ENCODE results near the gene OR2S2.
A peak's percentile ranks its signal among the peaks of the same experiment; 100 is the strongest.
"Not testable (repeated sequence)": the region's sequence is repeated elsewhere in the genome, so short reads cannot be mapped to it uniquely, and the experiment has no call there.

The OR2S2 gene

GRCh38 chr9:35933550-35934067 lies 24.3 kb downstream of the OR2S2 start:
- no peak for DNase-seq (ENCODE audit: low spot score)

- no peak for DNase-seq (ENCODE audit: low spot score)
Measured at GRCh38 chr9:35932735-35933134, 25.2 kb downstream of the OR2S2 start.

- no peak for DNase-seq (ENCODE audit: low spot score)
Measured at GRCh38 chr9:35930989-35931388, 27.0 kb downstream of the OR2S2 start.

DNA sequence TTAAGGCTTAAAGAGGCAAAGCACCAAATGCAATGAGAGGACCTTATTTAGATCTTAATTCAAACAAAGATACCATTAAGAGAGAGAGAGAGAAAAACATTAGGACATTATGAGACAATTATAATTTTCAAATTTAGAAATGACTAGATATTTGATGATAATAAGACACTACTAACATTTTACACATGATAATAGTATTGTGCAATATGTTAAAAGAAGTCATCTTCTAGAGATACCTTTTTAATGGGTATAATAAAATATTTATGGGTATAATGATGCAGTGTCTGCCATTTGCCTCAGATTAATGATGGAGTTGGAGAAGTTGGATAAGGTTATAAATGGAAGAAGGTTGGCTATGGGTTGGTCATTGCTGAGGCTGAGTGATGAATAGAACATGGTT lies 27.4 kb downstream of the OR2S2 start:
- DNase-seq (ENCODE audit: low spot score) = no peak

DNA sequence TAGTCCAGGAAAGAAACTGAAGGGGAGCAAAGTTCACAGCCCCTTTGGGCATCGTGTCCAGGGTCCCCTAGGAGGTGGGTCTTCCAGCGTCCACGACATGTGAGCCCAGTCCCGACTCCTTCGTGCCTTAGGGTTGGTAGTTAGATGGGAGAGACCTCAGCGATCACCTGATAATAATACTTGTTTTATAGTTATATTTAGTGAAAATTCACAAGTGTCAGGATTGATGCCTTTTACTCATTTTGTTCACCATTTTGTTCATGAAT lies 28.6 kb downstream of the OR2S2 start:
- DNase-seq (ENCODE audit: low spot score) = no peak

- no peak for DNase-seq (ENCODE audit: low spot score)
Measured at GRCh38 chr9:35928591-35929452, 29.1 kb downstream of the OR2S2 start.

- peak; percentile 82 for DNase-seq (ENCODE audit: low spot score)
Measured at GRCh38 chr9:35923927-35924763, 33.8 kb downstream of the OR2S2 start.

- DNase-seq (ENCODE audit: low spot score) = no peak
Measured at GRCh38 chr9:35923598-35923926, 34.4 kb downstream of the OR2S2 start.

DNA sequence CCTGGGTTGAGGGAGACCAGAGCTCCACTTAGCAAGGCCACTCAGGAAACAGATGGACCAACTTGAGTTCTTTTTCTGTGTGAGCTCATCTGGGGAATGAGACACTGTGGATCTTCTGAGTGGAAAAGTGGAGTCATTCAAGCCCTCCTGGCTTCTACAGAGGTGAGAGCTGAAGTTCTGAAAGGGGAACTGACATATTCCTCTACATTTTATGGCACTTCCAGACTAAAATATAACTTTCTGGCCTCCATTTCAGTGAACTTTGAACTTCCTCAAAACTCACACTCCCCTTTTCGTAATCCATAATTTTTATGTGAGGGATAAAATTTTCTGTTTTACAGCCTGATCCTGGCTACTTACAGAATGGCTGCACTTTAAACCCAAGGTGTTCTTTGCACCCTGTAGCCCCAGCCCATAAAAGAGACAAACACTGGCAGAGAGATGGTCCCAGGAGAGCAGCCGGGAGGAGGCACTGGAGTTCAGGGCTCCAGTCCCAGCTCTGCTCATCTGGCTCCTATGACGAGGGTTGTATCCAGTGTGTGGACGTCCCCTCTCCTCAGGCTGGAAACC lies 37.8 kb downstream of the OR2S2 start:
- DNase-seq (ENCODE audit: low spot score) = no peak

DNA sequence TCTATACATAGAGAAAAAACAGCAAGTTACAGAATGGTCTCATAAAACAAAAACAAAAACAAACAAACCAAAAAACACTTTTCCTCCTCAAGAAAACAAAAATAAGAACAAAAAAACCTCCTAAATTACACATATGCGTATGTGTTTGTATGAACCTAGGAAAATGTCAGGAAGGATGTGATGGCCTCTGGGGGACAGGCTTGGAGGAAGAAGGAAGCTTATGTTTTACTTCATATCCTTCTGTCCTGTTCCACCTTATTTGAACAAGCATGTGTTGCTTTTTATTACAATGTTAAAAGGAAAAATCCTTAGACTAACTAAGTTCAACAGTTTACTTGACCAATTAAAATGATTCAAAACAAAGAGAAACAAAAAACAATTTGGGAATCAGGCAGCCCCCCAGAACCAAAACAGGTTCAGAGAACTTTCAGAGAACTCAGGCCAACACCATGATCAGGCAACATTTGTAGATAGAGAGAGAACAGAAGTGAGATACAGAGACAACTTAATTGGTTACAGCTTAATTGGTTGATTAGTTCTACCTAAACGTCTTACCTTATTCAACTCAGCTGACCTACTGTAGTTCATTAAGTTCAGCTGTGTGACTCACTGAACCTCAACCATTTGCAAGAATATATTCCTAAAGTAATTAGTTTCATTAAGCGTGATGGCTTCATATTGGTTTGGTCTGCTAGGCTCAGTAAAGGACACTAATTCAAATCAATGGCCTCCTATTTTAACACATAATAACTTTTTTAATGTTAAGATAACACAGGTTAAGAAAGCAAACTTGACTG lies 38.5 kb downstream of the OR2S2 start:
- no peak for DNase-seq (ENCODE audit: low spot score)

GRCh38 chr9:35918780-35919179 lies 39.2 kb downstream of the OR2S2 start:
- DNase-seq (ENCODE audit: low spot score) = no peak

DNA sequence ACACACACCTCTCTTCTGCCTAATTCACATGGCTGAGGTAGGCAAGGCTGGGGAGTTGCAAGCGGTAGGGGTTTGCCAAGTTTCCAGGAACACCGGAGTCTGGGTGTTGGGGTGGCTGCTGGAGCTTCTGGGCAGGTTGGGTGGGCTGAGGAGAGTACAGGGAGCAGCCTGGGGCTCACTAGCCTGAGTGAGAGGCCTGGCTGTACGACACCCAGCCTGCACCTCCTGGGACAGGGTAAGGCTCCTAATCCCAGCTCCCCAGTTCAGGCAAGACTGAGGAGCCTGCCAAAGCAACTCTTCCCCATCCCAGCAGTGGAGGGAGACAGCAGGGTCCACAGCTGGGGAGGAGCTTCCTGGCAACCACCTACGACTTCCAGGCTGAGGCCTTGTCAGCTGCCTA lies 40.7 kb downstream of the OR2S2 start:
- no peak for DNase-seq (ENCODE audit: low spot score)

- no peak for DNase-seq (ENCODE audit: low spot score)
Measured at GRCh38 chr9:35915681-35916294, 42.2 kb downstream of the OR2S2 start.

DNA sequence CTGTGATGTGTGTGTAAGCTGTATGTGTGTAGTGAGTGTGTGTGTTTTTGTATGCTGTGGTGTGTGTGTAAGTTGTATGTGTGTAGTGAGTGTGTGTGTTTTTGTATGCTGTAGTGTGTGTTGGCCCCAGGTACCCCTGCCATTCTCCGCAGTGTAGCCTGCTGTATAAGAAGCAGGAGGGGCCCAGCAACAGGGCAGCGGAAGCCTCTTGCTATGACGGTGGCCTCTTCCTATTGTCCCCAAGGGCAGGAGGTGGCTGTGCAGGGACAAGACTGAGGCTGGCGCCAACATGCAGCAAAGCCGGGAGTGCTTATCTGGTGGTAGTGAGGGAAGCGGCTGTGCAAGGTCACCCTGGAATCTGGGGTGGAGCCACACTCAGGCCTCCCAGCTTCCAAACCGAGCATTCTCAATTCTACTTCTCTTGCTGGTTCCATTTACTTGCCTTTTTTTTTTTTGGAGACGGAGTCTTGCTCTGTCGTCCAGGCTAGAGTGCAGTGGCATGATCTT lies 43.6 kb downstream of the OR2S2 start:
- DNase-seq (ENCODE audit: low spot score) = peak; percentile 25

- not testable (repeated sequence) for DNase-seq (ENCODE audit: low spot score)
Measured at GRCh38 chr9:35913429-35913828, 44.5 kb downstream of the OR2S2 start.

DNA sequence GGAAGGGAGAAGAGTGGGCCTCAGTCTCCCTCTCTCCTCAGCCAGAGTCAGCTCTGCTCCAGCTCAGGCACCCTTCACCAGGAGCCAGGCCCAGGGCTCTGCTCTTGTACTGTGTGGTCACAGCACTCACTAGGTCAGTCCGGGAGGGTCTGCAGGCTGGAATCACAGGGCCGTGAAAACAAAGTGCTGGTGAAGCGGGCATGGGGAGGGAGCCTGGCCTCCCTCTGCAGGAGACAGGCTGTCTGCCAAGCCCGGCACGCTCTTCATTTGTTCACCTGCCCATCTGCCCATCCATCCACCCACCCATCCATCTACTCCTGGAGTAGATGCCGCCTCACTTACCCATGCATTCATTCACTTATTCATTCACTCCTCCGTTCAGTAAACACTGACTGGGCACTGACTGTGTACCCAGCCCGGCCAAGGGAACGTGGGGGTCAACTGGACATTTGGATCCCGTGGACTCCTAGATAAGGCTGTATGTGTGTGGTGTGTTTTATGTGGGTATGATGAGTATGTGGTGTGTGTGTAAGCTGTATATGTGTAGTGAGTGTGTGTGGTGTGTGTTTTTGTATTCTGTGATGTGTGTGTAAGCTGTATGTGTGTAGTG lies 45.1 kb downstream of the OR2S2 start:
- DNase-seq (ENCODE audit: low spot score) = no peak

GRCh38 chr9:35911690-35912089 lies 46.3 kb downstream of the OR2S2 start:
- no peak for DNase-seq (ENCODE audit: low spot score)

- DNase-seq (ENCODE audit: low spot score) = peak; percentile 76
Measured at GRCh38 chr9:35910613-35911359, 47.2 kb downstream of the OR2S2 start.

DNA sequence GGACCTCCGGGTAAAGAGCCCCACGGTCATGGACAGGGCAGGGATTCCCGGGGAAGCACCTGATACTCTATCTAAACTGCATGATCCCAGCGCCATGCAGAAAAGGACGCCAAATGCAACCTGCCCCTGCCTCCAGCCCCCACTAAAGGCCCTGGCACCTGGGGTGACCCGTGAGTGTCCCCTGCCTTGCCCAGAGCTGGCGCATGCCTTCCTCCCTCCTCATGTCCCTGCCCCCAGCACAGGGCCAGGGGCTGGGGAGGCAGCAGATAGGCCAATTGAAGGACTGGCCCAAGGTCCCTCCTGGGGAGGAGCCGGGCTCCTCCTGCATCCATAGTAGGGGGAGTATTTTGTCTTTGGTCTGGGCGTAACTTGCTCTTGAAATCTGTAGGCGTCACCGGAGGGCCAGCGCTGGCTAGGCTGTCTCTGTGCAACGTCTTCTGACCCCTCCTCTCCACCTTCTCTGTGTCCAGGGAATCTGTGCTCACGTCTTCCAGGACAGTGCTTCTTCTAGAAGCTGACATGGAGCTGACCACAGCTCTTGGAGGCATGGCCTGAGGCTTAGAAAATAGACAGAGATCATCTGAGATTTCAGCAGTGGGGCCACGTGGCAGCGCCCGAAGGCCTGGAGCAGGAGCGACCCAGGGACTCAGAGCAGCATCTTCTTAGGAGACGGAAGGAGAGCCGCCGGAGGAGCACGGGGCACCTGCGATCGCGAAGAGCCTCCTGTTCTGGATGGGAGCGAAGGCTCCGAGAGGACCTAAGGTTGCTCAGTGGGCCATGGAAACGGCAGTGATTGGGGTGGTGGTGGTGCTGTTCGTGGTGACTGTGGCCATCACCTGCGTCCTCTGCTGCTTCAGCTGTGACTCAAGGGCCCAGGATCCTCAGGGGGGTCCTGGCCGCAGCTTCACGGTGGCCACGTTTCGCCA lies 48.0 kb downstream of the OR2S2 start:
- no peak for DNase-seq (ENCODE audit: low spot score)

All from SW480 (cell line).